ENCODE results near the gene ADAMTS6.
"Not testable (repeated sequence)": the region's sequence is repeated elsewhere in the genome, so short reads cannot be mapped to it uniquely, and the experiment has no call there.

ADAMTS6 gene

DNA sequence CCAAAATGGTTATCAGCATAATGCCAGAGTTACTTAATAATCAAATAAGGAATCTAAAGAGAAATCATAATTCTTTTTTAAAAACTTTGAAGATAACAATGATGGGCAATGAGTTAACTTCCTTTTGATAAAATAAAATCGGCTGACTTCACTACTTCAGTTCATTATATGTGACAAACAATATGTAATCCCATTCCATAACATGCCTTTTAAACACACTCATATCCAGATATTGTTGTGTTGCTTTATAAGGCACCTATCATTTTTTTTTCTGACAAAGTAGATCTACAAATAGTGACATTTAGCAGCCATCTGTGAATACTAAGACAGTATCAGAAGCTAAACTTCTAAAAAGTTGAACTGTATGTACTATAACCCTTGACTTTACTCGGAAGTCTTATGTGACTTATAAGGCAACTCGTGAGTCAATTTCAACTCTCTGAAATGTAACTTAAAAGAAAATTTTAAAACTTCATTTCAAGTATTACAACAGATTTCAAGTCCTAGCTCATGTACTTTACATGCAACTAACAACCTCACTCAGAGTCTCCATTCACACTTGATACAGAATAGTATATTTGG lies 7.5 kb downstream of the ADAMTS6 start:
- DNase-seq, result no peak

DNA sequence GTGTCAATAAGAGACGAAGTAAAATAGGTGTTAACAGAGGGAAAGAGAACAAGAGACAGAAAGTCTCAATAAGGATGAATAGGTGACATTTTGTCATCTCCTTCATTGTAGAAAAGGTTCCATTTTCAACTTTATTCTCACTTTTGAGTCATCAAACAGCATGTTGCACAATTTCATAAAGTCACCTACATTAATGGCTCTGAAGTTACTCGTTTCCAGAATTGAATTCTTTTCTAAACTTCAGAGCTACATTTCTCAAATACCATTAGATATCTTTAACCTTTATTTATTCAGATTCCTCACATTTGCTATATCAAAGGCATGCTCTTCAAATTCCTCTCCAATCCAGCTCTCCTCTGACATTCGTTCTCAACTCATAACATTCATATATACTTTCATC lies 13.1 kb downstream of the ADAMTS6 start:
- DNase-seq, result no peak

DNA sequence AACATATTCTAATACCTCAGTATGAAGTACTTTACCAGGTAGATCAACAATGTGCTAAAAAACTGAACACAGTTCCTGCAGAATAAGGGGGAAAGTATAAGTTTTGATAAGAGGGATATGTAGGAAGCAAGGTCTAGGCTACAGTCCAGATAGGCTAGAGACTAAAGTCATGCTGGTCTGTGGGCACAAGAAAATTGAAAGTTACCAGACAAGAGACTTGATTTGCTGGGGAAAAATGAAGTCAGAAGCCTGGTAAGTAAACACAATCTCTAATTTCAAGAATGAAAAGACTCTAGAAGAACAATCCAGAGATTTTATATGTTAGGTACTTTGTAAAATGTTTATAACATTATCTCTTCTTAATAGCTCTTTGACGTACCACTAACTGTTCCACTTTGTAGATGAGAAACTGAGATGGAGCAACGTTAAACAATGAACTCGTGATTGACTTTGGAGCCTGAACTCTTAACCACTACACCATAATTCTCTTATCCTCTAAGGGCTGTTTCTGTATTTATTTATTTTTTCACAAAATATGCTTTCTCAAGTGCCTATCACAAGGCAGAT lies 19.5 kb downstream of the ADAMTS6 start:
- no peak for DNase-seq

DNA sequence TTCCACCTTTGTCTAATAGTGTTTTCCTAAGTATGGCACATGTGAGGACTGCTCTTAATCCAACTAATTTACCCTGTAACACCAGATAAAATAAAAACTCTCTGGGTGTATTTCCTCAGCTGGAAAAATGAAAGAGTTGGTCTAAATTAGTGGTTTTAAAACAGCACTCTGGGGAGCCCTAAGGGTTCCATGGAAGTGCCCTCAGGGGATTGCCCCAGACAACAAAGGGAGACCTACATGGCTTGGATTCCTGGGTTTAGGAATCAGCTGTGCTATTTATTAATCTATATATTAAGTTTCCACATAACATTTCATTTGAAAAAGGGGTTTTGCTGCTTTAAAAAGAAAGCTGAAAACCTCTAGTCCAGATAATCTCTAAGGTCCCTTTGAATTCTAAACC lies 20.2 kb downstream of the ADAMTS6 start:
- DNase-seq, result no peak

DNA sequence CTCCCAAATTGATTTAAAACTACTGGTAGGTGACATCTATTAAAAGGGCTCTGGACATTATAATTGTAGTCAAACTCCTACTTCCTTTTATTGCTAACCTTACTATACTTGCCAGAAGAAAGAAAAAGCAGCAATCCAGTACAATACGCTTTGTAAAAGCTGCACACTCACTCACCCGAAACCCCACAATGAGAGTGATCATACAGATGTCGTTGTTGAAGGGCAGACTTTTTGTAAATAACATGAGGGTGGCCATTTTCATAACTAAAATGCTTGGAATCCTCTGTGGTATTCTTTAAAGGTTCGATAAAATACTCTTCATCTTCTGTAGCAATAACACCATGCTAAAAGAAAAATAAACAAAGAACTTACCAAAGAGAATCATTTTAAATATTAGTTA lies 21.7 kb downstream of the ADAMTS6 start:
- DNase-seq, result no peak

DNA sequence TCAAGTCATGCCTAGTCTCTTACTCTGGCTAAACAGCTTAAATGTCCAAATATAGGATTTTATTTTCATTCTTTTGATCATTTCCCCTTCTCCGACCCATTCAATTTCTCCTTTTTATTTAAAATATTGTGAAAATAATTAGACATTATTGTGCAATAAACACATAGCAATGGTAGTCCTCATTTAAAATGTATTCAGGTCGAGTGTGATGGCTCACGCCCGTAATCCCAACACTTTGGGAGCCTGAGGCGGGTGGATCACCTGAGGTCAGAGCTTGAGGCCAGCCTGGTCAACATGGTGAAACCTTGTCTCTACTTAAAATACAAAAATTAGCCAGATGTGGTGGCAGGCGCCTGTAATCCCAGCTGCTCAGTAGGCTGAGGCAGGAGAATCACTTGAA lies 26.7 kb downstream of the ADAMTS6 start:
- DNase-seq, result no peak

DNA sequence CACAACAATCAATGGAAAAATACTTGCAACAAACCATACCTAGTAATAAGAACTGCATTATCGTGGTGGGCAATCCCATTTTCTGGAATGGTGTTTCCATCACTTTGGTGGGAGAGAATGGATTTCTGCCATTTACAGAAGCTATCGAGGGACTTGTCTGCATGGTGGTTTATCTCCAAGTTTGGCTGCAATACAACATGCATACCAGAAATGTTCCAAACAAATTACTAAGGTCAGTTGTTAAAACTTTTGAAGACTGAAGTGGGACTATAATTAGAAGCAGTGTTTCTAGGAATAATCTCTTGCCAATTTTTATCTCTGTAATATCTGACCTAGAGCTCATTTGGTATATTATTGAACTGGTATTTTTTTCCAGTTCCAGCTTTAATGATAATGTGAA lies 30.3 kb downstream of the ADAMTS6 start:
- no peak for DNase-seq

DNA sequence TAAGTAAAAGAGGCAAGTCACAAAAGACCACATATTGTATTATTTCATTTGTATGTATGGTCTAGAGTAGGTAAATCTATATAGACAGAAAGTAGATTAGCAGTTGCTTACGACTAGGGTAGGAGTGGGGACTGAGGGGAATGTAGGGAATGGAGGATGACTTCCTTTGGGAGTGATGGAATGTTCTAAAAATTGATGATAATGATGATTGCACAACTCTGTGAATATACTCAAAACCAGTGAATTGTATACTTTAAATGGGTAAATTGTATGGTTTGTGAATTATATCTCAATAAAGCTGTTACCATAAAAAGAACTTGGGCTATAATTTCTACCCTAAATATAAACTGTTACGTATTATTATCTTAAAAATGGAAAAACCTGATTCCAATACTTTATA lies 35.0 kb downstream of the ADAMTS6 start:
- no peak for DNase-seq

DNA sequence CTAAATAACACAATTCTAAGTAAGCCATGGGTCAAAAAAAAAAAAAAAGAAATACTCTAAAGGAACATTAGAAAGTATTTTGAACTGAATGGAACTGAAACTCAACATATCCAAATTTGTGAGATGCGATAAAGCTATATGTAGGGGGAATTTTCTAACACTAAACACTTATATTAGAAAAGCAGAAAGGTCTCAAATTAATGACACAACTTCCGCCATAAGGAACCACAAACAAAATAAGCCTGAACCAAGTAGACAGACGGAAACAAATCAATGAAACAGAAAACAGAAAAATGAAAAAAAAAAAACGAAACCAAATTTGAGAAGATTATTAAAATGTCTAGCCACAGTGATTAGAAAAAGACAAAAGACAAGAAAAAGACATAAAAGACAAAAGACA lies 39.9 kb downstream of the ADAMTS6 start:
- DNase-seq, result no peak

DNA sequence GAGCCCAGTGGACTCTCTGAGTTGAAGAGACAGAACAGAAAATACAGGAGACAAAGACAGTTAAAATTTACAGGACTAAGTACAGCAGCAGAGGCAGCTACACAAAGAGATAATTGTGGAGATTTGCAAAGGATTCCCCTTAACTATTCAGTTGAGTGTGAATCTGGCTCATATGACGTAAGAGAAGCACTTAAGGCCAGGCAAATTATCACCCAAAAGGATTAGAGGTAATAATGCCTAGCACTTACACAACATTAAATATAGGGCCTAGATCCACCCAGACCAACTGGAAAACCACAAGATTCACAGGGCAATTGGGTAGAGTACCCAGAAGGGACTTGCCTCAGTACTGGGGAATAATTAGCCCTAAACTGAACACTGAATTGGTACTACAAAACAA lies 41.3 kb downstream of the ADAMTS6 start:
- no peak for DNase-seq

DNA sequence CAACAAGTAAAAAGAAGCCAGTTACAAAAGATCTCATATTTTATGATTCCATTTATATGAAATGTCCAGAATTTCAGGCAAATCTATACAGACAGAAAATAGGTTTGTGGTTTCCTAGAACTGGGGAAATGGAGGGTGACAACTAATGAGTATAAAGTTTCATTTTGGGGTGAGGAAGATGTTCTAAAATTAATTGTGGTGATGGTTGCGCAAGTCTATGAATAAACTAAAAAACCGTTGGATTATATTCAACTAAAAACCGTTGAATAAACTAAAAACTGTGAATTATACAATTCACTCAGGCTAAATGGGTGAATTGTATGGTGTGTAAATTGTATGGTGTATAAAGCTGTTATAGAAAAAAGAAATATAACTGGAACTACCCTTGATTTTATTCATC lies 47.6 kb downstream of the ADAMTS6 start:
- no peak for DNase-seq

DNA sequence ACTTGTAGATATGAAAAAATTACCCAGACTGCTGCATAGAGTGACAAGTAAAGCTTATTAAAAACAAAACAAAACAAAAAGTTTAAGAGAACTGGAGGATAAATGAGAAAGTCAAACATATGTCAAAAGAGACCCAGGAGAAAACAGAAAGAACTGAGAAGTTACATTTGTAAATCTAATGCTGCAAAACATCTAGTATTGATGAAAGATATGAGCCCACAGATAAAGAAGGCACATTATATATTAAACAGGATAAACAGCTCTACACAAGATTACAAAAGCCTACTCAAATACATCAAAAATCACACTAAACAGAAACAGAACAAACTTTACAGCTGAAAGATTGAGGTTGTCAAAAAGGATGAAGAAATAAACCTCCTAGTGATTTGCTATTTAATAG lies 55.1 kb downstream of the ADAMTS6 start:
- no peak for DNase-seq

DNA sequence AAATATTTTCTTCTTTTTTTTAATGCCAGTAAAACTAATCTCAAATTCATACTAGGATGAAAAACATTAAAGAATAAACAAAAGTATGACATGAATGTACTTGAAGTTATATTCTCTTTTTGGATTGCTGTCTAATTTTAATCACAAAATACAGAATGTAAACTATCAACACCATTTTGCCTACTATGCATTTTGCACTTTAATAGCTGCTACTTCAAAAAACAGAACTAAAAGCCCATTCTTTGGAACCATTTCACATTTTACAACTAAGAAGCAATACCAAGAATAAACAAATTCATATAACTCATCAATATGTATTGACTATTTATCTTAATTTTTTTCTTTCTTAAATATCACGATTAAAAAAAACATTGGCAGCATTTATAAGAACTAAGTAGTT lies 58.1 kb downstream of the ADAMTS6 start:
- no peak for DNase-seq

DNA sequence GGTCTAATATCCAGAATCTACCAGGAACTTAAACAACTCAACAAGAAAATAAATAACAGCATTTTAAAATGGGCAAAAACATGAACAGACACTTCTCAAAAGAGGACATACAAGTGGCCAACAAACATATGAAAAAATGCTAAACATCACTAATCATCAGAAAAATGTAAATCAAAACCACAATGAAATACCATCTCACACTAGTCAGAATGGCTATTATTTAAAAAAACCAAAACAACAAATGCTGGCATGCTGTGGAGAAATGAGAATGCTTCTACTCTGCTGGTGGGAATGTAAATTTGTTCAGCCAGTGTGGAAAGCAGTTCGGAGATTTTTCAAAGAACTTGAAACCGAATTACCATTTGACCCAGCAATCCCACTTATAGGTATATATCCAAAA lies 63.1 kb downstream of the ADAMTS6 start:
- no peak for DNase-seq

DNA sequence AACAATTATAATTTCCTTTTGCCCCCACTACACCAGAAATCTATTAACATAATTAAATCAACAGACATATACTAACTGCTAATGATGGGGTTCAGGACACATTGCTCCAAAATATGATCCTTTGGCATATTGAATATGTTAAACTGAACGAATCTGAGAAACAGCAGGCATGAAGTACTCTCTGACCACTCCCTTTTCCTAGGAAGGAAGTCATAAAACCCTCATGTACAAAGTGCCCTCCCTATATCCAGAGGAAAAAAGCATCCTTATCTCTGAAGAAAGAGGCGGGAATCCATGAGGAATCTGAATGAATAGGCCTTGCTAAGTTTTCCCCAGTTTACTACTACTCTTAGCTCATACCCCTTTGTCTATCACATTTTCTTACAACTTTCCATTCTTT lies 67.9 kb downstream of the ADAMTS6 start:
- DNase-seq, result no peak

DNA sequence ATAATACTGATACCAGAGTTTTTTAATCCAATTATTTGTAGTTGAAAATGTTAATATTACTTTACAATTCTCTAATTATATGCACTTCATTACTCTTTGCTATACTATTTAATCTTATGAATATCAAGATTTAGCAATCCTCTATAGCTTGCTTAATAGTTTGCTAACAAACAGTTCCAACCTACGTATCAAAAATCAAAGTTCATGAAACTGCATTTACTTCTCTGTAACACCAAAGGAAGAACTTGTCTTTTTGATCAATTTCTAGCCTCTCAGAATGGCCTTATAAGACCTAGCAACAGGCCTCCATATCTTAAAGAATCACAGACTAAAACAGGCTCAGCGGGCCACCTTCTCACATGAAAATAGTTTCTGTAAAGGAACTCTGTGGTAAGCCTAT lies 68.9 kb downstream of the ADAMTS6 start:
- DNase-seq, result no peak

DNA sequence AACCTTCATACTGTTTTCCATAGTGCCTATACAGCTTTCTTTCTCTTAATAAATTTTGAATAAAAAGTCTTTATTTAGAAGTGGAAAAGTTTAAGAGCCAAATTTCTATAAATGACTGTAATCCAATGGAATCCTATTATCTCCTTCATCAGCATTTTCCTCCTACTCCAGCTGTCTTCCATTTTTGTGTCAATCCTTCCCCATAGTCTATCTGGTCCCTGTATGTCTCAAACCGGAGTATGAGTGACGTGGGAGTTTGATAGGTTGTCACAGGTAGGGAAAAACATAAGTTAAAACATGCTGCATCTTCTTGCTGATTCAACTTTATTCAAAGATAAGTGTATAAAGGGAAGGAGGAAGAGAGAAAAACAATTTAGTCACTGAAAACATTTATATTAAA lies 70.4 kb downstream of the ADAMTS6 start:
- no peak for DNase-seq

DNA sequence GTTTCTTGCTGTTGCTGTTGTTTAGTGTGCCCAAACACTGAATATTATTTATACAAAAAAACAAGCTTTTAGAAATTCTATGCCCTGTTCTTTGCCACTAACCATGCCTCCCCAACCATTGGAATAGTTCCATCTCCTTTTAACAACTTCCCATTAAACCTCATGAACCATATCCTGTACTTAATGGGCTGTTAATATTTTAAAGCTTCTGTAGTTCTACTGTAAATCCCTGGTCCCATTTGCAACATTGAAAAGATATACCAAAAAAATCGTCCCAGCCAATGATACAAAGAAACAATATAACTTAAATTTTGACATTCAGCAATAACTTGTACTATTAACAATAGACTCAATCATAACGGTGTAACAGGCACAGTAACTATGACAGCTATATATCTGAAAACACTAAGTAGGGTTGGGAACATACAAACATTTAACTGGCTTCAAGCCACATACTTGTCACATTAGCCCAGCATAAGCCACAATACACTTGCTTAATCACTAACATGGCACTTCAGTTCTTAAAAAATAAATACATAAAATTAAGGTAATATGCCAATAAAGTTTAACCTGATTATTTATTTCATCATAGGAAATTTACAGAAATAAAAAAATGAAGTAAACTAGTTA lies 86.1 kb downstream of the ADAMTS6 start:
- DNase-seq, result no peak

DNA sequence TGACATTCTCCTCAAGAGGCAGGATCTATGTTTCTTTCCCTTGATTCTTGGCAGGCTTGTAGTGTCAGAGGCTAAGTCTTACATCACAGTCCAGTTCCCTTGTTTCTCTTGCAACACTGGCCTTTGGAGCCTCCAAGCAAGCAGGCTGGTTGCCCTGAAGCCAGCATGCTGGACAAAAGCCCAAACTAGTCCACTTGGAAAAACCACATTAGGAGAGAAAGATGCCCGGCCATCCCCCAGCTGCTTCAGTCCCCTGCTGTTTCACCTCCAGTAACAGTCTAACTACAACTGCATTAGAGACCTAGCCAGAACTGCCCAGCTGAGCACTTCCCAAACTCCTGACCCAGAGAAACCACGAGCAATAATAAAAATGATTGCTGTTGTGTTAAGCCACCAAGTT lies 87.6 kb downstream of the ADAMTS6 start:
- DNase-seq, result no peak

DNA sequence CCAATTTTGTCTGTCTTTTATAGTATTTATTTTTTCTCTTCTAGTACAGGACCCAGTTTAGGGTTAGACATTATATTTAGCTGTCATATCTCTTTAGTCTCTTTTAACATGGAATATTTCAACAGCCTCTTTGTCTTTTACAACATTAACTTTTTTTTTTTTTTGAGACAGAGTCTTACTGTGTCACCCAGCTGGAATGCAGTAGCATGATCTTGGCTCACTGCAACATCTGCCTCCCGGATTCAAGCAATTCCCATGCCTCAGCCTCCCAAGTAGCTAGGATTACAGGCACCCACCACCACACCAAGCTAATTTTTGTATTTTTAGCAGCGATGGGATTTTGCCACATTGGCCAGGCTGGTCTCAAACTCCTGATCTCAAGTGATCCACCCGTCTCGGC lies 90.1 kb downstream of the ADAMTS6 start:
- DNase-seq, result no peak

DNA sequence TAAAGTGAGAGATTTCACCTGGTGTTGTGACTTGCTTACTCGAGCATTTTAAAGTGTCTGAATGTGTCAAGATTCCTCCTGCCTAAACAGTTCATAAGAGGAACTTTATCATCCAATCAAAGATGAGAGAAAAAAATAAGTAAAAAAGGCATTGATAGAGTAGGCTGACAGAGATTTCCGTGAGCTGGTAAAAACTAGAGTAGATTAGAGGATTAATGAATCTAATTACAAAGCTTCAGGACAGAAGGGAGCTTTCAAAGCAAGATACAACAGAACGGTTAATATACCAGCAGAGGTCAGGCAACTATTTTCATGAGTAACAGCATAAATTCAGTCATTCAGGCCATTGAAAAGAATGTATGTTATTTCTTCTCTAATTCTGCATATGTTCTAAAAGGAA lies 91.5 kb downstream of the ADAMTS6 start:
- DNase-seq, result no peak

DNA sequence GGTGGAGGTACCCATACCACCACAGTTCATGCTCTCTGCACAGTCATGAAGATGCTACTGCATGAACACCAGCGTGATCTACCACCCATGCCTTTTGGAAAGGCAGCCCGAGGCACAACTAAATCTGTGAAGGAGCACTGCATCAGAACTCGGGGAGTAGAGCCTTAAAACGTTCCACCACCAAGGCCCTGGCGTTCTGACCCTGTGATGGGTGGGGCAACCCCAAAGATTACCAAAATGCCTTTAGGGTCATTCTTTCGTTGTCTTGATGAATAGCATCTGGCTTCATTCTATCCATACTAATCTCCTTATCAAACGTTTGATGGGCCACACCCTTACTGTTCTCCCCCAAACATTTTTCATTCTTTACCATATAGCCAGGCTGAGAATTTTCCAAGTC lies 97.9 kb downstream of the ADAMTS6 start:
- no peak for DNase-seq

DNA sequence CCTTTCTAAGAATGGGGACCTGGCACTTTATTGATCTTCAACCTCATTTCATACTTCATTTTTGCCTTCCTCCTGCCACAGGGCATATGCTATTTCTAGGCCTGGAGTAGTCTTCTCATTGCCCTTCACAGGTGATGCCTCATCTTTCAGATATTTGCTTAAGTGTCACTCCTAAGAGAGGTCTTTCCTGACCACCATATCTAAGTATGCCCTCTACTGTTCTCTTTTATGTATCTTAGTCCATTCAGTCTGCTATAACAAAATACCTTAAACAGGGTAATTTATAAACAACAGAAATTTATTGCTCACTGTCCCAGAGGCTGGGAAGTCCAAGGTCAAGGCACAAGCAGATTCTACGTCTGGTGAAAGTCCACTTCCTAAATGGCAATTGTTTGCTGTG lies 99.1 kb downstream of the ADAMTS6 start:
- DNase-seq, result no peak

DNA sequence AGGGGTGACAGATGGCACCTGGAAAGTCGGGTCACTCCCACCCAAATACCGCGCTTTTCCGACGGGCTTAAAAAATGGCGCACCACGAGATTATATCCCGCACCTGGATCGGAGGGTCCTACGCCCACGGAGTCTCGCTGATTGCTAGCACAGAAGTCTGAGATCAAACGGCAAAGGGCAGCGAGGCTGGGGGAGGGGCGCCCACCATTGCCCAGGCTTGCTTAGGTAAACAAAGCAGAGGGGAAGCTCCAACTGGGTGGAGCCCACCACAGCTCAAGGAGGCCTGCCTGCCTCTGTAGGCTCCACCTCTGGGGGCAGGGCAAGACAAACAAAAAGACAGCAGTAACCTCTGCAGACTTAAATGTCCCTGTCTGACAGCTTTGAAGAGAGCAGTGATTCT lies 111.2 kb downstream of the ADAMTS6 start:
- DNase-seq, result not testable (repeated sequence)

DNA sequence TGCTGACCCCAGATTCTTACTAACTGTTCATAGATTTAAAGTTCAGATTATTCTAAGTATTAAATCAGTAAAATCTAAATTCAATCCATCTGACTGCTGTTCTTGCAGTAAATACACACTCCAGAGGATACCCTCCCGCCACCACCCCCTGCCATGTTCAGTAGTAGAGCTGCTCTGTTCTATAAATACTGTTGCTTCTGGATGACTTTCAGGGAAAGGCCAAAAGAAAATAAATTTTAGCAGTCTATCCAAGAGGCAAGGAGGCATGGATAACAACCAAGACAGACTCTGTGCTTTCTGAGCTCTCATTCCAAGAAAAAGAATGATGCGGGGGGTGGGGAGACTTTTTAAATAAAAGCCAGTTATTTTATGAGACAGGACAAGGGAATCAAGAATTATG lies 115.1 kb downstream of the ADAMTS6 start:
- DNase-seq, result no peak

Data from femur (tissue), 1 donor.